ENCODE results near the gene CCDC8.
A peak's percentile ranks its signal among the peaks of the same experiment; 100 is the strongest.
"Not testable (repeated sequence)": the region's sequence is repeated elsewhere in the genome, so short reads cannot be mapped to it uniquely, and the experiment has no call there.

Gene CCDC8

DNA sequence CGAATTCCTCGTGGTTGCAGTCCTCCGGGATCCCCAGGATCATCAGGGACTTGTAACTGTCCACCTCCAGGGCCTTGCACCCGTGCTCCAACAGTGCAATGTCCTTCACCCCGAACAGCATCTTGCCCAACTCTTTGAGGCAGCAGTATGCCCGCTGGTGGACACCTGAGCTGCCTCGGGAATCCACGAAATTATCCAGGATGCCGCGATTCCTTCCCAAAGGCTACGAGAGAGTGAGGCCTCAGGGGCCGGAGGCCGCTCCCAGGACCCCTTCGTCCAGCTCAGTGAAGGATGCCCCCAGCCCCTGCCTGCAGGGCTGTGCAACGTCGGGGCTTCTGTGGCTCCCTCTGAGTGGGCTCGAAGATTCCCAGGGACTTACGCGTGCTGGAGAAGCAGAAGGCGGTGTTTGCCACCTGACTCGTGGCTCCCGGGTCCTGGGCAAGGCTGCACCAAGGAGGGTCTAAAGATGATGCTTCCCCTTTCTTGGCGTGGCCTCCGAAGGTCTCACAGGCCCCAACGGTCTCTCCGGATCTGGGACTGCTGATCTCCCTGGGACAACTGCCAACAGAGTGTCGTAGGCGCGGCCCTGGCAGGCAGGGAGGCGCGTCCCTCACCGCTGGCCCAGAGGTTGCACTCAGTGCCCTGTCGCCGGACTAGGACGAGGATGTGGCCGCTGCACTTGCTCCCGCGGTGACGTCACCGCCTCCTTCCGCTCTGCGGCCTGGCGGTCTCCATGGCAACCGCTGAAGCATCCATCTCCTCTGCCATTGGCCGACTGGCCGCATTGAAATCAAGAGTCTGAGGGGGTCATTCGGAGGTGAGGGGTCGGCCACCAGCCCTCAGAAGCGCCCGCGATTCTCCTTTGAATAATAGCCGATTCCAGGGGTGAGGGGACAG, 15.1 kb upstream of the CCDC8 start, which contains the start of gene PNMA8C:
Gene PNMA8C (minus strand): TSS at position 698 of the 897 bp plus-strand sequence. CDS start 577 bp downstream, at position 121.
- peak in 1 of 2 donors; percentile 24 for DNase-seq (ENCODE audit: low read depth in 2 of 2)

DNA sequence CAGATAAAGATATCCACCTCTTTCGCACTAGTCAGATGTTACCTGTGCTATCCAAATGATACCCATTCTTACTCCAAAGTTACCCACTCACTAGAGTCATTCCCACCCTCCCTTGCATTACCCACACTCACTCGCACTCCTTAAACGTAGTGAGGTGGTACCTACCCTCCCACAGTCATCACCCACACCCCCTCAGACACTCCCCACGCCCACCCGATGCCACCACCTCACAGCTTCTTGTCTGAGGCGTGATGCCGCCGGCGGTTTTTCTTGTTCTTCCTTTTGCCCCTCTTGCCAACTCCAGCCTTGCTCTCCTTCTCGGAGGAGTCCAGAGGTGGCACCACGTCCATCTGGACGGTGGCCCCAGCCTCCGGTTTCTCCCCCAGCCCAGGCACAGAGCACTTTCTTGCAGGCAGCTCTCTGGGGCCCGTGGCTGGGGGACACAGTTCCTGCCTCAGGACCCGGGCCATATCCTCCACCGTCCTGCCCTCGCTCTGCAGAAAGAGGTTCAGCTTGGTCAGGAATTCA, 14.2 kb upstream of the CCDC8 start:
- DNase-seq (ENCODE audit: low read depth in 2 of 2): no peak

GRCh38 chr19:46426506-46427162, 13.3 kb upstream of the CCDC8 start:
- peak in 1 of 2 donors; percentile 15 for DNase-seq (ENCODE audit: low read depth in 2 of 2)

DNA sequence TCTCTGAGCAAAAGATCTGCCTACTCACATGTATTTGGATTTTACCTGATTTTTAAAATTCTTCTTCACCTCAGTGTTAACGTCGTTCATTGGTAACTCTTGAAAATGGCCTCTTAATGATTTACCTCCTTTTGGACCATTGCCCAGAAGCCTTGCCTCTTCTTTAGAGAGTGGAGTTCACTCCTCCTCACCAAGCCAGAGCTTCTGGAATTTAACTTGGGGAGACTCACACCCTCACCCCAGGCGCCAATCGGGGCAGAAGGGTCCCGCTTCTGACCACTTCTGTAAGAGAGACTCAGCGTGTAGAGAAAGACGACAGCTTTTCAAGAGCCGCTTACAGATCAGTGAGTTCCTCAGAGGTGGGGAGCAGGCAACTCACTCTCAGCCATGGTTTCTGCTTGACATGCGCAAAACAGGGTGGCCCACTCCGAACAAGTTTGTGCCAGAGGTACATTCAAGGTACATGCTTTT, 12.7 kb upstream of the CCDC8 start:
- DNase-seq (ENCODE audit: low read depth in 2 of 2): no peak

DNA sequence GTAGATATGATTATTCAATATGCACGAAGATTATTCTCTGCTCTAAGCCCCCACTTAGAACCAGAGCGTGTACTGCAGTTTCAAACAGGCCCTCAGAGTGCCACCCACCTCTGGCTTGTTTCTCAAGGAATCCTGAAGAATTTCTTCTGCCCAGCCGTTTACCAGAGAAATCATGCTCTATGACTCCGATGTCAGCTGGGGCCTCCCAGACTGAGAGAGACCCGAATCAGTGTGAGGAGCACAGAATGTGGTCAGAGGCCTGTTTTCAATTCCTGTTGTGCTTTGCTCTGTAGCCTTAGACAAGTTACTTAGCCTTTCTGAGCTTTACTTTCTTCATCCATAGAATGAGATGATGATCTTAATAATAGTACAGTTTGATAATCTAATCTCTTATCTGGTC, 9.8 kb upstream of the CCDC8 start:
- DNase-seq (ENCODE audit: low read depth in 2 of 2): no peak

DNA sequence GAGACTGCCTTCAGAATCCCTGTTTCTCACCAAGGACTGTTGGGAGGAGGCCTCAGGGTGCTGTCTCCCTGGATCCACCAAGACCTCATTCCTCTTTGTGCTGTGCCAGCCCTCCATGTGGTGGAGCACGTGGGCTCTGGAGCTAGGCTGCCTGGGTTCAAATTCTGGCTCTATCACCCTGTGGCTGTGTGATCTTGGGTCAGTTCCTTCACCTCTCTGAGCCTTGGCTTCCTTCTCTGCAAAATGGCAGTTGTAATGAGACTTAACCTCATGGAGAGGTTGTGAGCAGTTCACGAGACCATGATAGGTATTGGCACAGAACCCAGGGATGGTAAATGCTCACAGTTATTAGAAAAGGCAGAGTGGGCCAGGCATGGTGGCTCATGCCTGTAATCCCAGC, 9.0 kb upstream of the CCDC8 start:
- no peak for DNase-seq (ENCODE audit: low read depth in 2 of 2)

DNA sequence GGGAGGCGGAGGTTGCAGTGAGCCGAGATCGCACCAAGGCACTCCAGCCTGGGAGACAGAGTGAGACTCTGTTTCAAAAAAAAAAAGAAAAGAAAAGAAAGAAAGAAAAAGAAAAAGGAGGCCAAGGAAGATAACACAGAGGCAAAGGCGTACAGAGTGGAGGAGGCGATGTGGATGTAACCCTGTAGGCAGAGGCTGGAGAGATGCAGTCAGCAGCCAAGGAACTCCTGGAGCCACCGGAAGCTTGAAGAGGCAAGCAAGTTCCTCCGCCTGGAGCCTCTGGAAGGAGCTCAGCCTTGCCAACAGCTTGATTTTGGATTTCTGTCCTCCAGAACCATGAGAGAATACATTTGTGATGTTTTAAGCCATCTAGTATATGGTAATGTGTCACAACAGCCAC, 6.7 kb upstream of the CCDC8 start:
- DNase-seq (ENCODE audit: low read depth in 2 of 2): no peak

DNA sequence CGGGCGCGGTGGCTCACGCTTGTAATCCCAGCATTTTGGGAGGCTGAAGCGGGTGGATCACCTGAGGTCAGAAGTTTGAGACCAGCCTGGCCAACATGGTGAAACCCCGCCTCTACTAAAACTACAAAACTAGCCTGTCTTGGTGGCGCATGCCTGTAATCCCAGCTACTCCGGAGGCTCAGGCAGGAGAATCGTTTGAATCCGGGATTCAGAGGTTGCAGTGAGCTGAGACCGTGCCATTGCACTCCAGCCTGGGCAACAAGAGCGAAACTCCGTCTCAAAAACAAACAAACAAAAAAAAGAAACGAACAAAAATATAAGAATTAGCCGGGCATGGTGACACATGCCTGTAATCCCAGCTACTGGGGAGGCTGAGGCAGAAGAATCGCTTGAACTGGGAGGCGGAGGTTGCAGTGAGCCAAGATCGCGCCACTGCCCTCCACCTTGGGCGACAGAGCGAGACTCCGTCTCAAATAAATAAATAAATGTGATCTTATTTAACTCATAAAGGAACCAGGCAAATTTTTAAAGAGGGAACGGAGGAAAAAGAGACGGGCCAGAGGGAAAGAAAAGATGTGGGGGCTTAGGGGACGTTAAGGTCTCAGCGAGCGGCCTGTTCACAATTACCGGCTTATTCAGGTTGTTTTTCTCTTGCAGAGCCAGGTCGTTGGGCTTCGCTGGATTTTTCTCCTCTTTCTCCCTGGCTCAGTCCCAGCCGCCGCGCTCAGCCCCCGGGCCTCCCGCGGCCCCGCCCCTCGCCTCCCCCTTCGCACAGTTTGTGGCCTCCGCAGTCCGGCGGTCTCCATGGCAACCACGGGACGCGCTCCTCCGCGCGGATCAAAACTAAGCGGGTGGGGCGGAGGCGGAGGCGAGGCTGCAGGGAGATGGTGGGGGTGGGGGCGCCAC, 2.7 kb upstream of the CCDC8 start:
- DNase-seq (ENCODE audit: low read depth in 2 of 2): peak in 1 of 2 donors; percentile 27

DNA sequence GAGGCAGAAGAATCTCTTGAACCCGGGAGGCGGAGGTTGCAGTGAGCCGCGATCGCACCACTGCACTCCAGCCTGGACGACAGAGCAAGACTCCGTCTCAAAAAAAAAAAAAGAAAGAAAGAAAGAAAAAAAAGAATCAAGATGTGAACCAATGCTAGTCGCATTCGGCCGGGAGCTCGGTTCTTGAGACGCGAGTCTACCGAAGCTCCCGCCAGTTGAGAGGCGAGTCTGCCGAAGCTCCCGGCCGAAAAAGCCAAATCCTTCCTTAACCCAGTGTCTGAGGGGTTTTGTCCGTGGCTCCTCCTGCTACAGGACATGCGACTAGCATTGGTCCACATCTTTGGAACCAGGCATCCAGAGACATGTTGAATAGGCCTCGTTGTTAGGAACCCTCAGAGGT, 1.5 kb upstream of the CCDC8 start:
- not testable (repeated sequence) for DNase-seq (ENCODE audit: low read depth in 2 of 2)

- no peak for DNase-seq (ENCODE audit: low read depth in 2 of 2)
Observed at GRCh38 chr19:46412650-46413261, 608 bp downstream of the CCDC8 start.

DNA sequence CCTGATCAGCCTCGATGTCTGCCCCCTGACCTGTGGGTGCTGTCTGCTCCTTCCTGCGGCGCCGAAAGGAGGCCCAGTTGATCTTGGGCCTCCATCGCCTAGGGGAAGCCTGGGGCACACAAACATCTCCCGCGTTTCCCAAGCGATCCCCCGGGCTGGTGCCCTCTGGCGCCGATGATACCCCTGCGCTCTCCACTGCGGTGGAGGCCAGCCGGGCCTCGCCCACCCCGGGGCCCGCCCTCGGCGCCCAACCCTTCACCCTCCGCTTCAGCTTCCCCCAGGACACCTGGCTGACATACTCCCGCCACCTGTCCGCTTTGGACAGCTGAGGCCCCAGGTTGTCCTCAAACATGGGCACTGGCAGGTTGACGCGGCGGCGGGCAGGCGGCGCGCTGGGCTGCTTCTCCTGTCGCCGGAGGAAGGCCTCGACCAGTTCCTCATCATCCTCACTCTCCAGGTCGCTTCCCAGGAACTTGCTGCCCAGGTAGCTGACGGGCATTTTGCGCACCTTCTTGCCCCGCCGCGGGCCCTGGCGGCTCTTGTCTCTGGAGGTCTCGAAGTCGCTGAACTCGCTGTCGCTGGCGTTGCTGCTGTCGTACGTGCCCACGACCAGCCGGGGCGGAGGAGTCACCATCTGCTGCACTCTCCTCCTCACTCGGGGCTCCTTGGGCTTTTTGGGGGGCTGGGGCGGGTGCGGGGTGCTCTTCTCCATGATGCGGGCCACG, 1.3 kb downstream of the CCDC8 start:
- no peak for DNase-seq (ENCODE audit: low read depth in 2 of 2)

- DNase-seq (ENCODE audit: low read depth in 2 of 2): no peak
Observed at GRCh38 chr19:46411088-46411924, 2.1 kb downstream of the CCDC8 start.

GRCh38 chr19:46410205-46411087, 2.9 kb downstream of the CCDC8 start:
- DNase-seq (ENCODE audit: low read depth in 2 of 2): no peak

GRCh38 chr19:46409191-46409590, 4.2 kb downstream of the CCDC8 start:
- no peak for DNase-seq (ENCODE audit: low read depth in 2 of 2)

GRCh38 chr19:46408664-46409039, 4.7 kb downstream of the CCDC8 start:
- no peak for DNase-seq (ENCODE audit: low read depth in 2 of 2)

- no peak for DNase-seq (ENCODE audit: low read depth in 2 of 2)
Observed at GRCh38 chr19:46407856-46408663, 5.3 kb downstream of the CCDC8 start.

GRCh38 chr19:46406976-46407375, 6.4 kb downstream of the CCDC8 start:
- DNase-seq (ENCODE audit: low read depth in 2 of 2): no peak
